Panc1 (cell line): Measurements from ENCODE around the gene MTFMT.

Experiments used
- CTCF ChIP-seq: fragments of 450-650 bp; IDR thresholded peaks from 2 replicates; pipeline ENCODE4 v1.5.1; 2017; ENCODE audit warnings: mild to moderate bottlenecking
- SIN3A ChIP-seq: IDR thresholded peaks from 2 replicates; pipeline ENCODE4 v1.6.1; 2012; ENCODE audit warnings: low read depth, mild to moderate bottlenecking, low read length, moderate library complexity, borderline replicate concordance; ENCODE audit not compliant: insufficient read depth

- TF ChIP-seq SIN3A (no peak), CTCF (no peak)
Measured at GRCh38 chr15:65038836-65039235, 9.4 kb upstream of the MTFMT start.
